Pulmonary artery endothelial cell (primary cell): ENCODE measurements around the gene AGRN. TPM values are rescaled to one million over a fixed set of nuclear protein-coding genes. Genes with fewer than 3 reads are reported as not detected.
"Not testable (repeated sequence)": the region's sequence is repeated elsewhere in the genome, so short reads cannot be mapped to it uniquely, and the experiment has no call there.

Source experiments
- DNase-seq: peaks from one replicate; pipeline ENCODE4 v3.0.0-alpha.2; 2011; ENCODE audit warnings: low read depth, low spot score
- total RNA-seq: library from RNA; depleted of rRNA; stranded (reverse); fragments of >200 nt; gene quantifications from 2 replicates; pipeline ENCODE4 v1.2.3, GENCODE V29; 2014

AGRN gene
- total RNA-seq, 1 donor from 2014 or later = 88.2 TPM

DNA sequence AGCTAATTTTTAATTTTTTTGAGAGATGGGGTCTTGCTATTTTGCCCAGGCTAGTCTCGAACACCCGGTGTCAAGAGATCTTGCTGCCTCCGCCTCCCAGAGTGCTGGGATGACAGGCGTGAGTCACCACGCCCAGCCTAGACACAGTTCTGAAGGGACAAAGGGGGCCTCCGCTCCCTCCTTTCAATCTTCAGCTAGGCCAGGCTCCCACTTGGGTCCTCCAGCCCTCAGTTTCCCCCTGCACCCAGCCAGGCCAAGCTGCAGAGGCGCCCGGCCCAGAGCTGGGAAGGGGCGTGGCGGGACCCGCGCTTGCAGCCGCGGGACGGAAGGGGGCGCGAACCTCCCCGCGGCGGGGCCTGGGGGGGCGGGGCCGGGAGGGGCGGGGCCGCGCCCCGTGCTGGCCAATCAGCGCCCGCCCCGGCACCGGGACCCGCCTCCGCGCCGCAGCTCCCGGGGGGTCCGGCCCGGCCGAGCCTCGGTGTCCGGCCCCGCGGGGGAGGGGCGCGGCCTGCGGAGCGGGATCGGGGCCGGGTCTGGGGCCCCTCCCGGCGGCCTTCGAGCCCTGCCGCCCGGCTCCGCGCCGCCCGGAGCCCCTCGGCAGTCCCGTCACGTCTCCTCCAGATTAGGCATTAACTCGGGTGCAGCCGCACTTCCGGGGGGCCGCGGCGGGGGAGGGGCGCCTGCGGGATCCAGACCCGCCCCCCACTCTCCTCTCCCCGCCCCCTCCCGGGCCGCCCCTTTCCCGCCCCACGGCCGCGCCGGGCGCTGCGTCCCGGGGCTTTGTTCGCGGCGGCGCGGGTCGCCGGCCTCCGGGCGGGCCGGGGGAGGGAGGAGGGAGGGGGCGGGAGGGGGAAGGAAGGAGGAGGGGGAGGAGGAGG lies 559 bp upstream of the AGRN start:
- no peak for DNase-seq

DNA sequence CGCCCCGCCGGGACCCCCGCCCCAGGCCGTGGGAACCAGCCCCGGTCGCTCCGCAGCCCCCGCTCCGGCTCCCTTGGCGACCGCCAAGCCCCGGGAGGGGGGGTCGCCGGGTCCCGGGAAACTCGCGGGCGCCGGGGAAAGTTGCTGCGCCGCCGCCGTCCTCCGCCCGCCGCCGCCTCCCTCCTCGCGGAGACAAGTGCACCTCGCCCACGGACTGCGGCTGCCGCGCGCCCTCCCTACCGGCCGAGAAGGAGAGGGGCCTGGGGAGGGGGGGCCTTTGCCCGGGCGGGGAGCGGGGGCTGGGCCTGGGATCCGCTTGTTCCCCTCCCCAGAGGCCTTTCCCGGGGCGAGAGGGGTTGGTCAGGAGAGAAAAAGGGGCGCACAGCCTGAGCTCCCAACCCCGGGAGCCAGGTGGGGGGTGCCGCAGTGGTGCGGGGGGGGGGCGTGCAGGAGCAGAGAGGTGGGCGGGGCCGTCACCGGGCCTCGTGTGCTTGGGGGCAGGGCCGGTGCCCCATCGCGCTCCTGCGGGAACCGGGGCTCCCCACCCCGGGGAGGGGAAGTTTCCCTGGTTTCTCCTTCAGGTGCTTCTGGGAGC lies 592 bp downstream of the AGRN start:
- no peak for DNase-seq

DNA sequence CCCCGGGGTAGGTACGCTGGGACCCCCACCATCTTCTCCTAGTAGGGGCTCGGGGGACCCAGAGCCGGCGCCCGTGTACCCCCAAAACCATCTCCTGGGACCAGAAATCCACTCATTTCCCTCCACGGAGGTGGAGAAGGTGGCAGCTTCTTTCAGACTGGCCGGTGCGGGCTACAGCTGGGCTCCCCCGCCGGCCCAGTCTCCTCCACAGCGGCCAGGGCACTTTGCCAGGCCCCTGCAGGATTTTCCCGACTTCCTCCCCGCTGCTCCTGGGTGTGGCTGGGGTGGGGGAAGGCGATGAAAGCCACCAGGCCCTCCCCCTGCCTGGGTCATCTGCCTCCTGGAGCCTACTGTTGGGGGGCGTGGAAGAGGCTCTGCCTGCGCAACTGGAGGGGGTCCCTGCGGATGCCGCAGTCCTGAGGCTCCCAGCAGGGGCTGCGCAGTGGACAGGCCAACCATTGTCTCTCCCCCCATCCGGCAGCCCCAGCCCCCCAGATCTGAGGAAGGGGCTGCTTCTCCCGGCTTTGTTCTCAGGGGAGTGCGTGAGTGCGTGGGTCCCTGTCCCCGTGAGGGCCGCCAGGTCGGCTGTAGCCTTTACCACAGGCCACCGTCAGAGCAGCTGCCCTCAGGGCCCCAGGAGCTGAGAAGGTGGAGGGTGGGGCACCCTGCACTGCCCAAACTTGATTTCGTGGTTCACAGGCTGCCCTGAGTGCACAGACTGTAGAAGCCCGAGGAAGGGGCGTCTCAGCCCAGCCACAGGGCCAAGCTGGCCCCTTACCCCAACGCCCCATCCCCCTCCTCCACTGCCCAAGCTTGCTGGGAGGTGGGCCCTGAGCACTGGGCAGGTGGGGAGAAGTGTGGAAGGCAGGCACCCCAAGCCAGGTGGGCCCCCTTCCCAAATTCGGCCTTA lies 1.3 kb downstream of the AGRN start:
- DNase-seq = no peak

DNA sequence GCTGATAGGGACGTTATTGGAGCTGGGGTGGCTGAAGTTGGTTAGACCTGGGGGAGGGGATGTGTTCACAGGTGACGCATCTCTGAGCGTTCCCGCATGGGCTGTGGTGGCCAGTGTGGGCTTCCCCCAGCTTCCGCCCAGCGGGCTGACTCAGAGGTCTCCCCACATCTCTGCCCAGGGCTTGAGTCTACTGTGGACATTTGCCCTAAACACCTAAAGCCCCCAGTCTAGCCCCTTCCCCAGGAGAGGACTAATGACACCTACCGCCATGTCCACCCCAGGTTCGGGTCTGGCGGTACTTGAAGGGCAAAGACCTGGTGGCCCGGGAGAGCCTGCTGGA lies 2.0 kb downstream of the AGRN start:
- no peak for DNase-seq

GRCh38 chr1:1022302-1023009 lies 2.5 kb downstream of the AGRN start:
- DNase-seq = no peak

DNA sequence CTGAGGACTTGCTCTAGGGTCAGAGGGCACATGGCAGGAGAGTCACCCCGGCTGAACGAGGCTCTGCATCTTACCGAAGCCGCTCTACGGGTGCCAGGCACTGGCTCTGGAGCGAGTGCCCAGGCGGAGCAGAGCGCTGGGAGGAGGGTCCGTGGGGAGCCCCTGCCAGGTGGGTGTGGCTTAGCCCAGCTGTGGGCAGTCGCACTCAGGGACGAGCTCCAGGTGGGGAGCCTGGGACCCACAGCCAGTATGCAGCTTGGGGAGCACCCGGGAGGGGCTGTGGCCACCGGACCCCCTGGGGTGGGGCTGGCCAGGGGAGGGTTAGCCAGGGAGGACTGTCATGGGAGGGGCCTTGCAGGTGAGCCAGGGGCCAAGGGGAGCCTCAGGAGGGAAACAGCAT lies 3.8 kb downstream of the AGRN start:
- DNase-seq = no peak

DNA sequence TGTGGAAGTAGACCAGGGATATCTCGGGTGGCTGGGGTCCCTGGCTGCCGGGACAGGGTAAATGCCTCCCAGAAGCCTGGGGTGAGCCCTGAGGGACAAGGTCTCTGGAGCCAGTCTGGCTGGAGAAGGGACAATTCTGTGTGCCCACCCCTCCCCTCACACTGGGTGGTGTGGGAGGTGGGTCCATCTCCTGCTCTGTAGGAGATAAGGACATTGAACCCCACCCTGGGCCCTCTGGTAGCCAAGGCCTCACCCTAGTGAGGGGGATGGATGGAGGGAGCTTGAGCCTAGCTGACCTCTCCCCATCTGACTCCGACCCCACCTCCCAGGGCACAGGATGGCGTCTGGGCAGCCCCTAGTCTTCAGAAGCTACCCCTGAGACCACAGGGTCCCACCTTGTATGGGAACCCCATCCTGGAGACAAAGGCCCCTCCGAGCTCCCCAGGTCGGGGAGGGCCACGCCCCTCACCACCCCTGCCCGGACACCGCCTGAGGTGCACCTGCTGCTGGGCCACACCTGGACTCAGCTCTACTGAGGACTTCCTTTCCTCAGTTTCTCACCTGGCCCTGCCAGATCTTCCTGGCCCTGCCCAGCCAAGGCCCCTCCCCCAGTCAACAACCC lies 4.3 kb downstream of the AGRN start:
- no peak for DNase-seq

DNA sequence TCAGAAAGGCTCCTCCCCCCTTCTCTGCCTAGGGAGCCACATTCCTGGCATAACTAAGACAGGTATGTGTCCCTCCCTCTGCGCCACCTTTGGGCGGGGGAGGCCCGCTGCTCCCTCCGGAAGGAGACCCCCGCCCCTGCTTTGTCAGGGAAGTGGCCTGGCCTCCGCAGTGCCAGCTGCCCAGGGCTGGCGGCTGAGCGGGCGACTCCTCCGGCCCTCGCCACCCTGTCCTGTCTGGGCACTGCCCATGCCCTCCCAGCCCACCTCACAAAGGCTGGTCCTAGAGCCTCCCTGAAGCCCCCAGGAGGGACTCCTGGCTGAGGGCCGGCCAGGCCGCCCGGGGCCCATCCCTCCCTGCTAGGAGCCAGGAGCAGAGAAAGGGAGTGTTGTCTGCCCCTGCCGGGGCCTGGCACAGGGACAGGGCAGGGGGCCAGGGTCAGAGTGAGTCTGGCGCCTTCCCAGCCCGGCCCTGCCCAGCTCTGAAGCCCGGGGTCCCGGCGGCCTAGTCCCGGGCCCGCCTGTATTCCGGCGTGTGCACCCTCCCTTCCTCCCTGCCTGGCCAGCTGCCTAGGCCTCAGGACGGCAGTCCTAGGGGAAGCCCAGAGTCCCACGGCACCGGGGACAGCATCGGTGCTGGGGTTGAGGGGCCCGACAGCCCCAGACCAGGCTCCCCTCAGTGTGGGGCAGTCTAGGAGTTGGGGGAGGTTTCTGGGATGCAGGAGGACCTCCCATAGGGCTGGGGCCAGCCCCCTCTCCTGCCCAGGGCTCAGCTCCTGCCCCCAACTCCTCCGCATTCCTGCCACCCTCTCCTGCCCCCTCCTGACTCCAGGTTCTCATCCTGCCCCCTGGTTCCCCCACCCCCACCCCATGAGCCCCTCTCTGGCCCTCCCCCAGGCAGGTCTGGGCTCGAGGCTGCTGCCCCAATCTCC lies 5.1 kb downstream of the AGRN start:
- DNase-seq = no peak

GRCh38 chr1:1025730-1026129 lies 5.8 kb downstream of the AGRN start:
- no peak for DNase-seq

DNA sequence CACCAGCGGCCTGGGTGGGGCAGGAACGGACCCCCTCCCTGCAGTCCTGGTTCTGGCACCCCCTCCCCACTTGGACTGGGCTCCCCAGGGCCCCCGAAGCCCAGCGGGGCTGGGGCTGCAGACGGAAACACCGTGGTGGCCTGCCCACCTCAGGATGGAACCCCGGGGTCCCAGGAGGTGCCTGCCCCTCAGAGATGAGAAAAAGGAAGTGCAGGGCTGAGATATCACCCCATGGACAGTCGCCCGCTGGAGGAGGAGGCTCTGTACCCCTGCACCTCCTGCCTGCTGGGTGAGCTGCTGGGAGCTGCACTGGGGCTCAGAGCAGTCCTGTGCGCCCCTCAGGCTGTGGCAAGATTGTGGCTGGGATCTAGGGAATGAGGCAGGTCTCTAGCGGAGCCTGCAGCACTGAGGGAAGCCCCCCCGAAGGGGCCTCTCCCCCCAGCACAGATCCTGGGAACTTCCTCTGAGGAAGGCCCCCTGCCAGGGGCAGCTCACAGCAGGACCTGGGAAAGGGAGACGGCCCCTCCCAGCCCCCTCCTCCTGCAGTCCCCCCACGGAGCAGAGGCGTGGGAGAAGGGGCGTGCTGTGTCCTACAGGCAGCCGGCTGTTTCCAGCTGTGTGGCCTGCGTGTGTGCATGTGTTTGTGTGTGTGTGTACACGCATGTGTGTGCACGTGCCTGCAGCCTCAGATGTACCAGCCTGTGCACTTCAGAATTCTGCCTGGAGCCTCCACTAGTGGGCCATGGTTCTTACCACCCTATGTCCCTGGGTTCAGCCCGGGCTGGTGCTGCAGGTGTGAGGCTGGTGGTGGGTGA lies 6.9 kb downstream of the AGRN start:
- no peak for DNase-seq

DNA sequence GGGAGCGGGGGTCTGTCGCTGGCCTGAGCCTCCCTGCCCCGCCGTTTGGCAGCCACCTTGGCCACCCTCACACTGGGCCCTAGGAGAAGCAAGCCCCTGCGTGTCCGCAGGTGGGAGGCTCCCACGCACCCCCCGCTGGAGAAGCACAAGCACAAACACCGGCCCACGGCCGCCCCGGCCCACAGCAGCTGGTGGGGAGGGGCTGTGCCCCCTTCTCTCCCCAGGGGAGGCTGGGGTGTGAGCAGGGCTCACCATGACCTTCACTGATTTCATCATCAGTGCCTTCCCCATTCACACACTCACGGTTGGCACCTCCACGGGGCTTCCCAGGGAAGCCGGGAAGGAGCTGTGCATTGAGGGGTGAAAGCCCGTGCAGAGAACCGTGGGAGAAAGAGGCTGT lies 7.9 kb downstream of the AGRN start:
- no peak for DNase-seq

GRCh38 chr1:1030867-1031658 lies 11.1 kb downstream of the AGRN start:
- not testable (repeated sequence) for DNase-seq

- no peak for DNase-seq
Observed at GRCh38 chr1:1031659-1032235, 11.8 kb downstream of the AGRN start.

DNA sequence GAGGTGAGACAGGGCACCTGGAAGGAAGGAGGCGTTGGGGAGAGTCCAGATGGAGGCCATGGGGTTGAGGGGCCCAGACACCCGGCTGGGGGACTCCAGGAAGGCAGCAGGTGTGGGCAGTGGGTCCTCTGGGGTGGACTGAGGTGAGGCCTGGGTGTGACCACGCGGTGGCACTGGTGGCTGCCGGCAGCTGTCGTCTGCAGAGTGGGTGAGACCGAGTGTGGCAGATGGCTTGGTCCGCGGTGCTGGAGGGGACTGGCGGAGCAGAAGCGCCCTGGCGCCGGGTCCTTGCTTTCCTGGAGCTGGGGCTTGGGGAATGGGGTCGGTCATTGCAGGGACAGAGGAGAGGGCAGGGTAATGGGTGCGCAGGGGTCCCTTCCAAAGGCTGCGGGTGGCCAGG lies 12.5 kb downstream of the AGRN start:
- DNase-seq = no peak

DNA sequence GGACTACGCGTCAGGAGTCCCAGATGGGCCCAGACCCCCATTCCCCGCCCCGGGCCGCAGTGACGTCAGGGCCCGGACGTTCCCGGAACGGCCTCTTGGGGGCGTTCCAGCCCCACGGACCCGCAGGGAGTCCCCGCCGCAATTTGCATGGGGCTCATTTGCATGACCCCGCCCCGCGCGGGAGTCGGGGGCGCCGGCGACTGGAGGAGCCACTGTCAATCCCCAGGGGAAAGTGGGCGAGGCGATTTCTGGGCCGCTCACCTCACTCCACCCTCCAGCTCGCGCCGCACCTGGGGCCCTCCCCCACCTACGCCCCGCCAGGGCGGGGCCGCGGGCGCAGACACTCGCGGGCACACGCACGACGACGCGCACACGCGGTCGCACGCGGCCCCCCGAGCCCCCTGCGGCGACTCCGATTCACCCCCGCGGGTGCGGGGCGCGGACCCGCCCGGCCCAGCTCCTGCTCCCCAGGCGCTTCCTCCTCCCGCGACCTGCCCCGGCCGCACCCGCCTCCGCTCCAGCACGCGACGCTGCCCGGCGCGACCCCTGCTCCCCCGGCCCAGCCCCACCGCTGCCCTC lies 13.2 kb downstream of the AGRN start:
- no peak for DNase-seq

- DNase-seq = no peak
Observed at GRCh38 chr1:1033731-1034438, 14.0 kb downstream of the AGRN start.

DNA sequence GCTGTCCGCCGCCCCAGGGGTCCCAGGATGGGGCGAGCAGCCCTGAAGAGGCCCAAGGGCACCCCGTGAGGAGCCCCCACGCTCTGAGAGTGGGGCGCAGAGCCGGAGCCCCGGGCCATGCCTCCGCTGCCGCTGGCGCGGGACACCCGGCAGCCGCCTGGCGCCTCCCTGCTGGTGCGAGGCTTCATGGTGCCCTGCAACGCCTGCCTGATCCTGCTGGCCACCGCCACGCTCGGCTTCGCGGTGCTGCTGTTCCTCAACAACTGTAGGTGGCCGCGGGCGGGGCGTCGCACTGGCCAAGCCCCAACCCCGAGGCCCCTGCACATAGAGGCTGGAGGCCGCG lies 14.5 kb downstream of the AGRN start:
- DNase-seq = no peak
